ENCODE data around the gene SESTD1.
A peak's percentile ranks its signal among the peaks of the same experiment; 100 is the strongest.
"Not testable (repeated sequence)": the region's sequence is repeated elsewhere in the genome, so short reads cannot be mapped to it uniquely, and the experiment has no call there.

The SESTD1 gene

DNA sequence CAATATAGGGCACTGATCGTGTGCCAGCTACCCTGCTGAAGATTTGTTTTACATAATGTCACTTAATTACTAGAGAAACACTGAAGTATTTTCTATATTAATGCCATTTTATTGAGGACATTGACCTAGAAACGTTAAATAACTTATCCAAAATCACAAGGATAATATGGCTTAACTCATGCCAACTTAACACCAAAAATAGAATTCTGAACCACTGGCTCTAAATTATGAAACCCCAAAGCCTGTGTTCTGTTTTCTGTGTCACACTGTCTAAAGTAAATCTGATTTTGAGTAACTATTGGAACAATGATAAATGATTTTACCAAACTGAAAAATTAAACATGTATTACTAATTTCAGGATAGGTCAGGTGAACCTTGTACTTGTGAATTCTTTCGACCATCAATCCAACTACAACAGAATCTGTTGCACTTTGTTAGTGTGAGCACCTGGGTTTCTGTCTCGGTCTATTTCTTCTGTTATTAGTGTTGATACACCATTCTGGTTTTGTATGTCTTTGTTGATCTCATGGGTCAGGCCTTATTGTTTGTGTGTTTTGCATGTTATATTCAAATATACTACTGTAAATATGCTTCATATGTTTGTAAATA is 166.4 kb downstream of the SESTD1 start:
- DNase-seq = no peak

DNA sequence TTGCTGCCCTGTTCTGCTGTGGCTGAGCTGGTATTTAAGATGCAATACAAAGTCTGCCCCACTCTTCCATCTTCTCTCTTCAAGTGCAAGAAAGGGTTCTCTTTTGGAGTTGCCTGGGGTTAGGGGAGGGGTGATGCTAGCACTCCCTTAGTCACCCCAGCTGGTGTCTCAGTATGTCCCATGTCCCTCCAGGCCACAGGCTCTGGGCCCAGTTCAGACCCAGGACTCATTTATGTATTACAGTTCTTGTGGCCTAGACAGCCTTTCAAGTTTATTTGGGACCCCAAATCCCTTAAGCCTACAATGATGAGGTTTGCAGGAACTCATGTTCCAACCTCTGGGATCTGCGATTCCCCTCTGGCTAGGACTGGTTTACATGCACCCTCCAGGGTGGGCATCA is 167.5 kb downstream of the SESTD1 start:
- DNase-seq = no peak

DNA sequence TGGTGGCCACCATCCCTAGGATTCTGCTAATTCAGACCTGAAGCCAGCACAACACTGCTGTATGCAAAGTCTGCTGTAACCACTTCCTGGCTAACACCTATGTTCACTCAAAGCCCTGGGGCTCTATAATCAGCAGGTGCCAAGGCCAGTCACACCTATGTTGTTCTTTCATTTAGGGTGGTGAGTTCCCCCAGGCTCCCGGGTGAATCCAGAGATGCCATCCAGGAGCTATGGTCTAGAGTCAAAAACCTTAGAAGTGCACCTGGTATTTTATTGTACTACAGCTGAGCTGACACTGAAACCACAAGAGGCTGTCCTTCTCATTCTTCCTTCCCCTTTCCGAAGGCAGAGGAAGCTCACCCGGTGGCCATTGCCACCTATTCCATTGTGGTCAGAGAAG is 168.5 kb downstream of the SESTD1 start:
- DNase-seq = peak; percentile 29

DNA sequence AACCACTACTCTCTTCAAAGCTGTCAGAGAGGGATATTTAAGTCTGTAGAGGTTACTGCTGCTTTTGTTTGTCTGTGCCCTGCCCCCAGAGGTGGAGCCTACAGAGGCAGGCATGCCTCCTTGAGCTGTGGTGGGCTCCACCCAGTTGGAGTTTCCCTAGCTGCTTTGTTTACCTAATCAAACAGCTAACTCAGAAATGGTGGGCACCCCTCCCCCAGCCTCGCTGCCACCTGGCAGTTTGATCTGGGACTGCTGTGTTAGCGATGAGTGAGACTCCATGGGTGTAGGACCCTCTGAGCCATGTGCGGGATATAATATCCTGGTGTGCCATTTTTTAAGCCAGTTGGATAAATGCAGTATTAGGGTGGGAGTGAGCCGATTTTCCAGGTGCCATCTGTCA is 171.7 kb downstream of the SESTD1 start:
- DNase-seq = not testable (repeated sequence)

DNA sequence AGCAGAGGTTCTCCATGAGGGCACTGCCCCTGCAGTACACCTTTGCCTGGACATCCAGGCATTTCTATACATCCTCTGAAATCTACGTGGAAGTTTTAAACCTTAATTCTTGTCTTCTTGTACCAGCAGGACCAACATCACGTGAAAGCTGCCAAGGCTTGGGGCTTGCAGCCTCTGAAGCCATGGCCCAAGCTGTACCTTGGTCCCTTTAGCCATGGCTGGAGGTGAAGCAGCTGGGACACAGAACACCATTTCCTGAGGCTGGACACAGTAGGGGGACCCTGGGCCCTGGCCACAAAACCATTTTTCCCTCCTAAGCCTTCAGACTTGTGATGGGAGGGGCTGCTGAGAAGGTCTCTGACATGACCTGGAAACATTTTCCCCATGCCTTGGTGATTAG is 181.9 kb downstream of the SESTD1 start:
- DNase-seq = no peak

DNA sequence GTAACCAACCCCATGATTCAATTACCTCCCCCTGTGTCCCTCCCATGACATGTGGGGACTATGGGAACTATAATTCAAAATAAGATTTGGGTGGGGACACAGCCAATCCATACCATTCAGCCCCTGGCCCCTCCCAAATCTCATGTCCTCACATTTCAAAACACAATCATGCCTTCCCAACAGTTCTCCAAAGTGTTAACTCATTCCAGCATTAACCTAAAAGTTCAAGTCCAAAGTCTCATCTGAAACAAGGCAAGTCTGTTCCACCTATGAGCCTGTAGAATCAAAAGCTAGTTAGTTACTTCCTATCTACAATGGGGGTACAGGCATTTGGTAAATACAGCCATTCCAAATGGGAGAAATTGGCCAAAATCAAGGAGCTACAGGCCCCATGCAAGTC is 182.7 kb downstream of the SESTD1 start:
- DNase-seq = no peak

DNA sequence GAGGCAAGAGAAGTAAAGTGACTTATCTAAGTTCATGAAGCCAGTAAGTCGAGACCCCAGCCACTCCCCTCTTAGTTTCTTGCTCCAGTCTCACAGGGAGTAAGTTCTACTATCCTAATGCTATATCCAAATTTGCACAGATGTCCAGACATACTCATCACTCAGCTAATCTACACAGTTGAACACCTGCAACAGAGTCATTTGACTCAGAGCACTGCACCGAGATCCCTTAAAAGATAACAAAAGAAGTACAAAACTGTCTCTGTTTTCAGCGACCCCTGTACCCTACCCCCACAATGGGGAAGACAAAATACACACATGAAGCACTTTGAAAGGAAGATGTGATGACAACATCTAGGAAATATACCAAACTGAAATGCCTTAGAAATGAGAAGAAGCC is 192.1 kb downstream of the SESTD1 start:
- DNase-seq = no peak

DNA sequence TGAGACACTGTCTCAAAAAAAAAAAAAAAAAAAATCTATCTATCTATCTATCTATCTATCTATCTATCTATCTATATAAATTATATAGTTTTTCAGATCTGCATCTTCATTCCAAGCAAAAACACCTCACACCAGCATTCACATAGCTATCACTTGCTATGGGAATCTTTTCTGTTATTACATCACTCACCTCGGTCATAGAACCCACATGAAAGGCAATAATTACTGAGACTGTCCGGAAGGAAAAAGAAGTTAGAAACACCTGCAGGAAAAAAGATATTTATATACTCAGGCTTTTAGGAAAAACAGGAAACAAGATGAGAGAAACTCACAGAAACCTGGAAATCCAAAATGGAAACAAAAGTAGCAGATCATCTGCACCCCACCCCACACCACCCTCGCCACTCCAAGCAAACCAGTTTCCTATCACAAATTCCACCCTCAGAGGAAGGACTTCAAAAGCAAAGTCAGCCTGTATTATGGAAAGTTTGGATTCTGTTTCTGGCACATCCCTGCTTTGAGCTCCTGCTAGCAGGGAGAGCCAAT is 192.7 kb downstream of the SESTD1 start:
- DNase-seq = no peak

DNA sequence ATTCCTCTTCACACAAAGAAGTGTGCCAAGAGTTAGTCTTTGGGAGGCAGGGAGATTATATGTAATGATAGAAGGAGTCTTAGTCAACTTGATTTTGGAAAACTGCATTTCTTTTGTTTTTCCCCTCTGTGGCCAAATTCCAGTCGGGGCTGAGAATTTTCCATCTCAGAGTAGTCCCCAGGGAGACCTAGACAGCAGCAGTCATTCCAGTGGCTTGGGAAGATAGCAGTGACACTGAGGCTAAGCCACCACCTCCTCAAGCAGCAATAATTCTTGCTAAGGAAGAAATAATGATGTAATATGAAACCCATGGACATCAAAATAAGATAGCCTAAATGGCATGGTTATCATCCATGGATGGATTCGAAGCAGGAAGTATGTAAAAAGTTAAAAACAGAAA is 193.7 kb downstream of the SESTD1 start:
- no peak for DNase-seq

DNA sequence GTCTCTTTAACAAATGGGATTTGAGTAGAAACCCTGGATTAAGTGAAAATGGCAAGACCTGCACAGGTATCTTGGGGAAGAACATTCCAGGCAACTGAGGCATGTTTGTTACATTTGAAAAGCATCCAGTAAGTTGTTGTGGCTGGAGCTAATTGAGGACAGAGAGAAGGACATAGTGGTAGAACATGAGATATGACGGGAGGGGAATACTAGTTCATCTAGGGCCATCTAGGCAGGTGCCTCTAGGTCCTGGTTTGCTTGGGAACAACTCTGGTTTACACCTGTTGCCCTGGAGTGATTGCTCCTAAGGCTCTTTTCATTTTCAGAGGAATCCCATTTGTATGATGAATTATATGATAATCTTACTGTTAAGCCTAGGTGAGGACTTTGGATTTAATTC is 194.9 kb downstream of the SESTD1 start:
- DNase-seq = no peak

DNA sequence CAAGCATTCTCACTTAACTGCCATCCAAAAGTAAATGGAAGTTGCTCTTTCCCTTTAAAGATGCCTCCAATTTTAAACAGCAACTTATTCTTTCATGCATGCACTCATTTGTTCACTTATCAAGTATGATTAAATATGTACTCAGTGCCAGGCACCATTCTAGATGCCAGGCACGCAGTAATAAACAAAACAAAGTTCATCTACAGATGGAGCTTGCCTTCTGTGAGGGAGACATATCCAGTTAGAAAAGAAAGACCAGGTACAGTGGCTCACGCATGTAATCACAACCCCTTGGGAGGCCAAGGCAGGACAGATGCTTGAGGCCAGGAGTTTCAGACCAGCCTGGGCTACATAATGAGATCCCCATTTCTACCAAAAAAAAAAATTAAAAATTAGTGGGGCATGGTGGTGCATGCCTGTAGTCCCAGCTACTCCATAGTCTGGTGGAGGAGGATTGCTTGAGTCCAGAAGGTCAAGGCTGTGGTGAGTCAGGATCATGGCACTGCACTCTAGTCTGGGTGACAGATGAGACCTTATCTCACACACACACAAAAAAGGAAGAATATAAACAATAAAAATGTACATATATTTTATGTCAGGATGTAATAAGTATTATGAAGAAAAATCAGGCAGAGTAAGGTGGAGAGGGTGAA is 195.5 kb downstream of the SESTD1 start:
- no peak for DNase-seq

DNA sequence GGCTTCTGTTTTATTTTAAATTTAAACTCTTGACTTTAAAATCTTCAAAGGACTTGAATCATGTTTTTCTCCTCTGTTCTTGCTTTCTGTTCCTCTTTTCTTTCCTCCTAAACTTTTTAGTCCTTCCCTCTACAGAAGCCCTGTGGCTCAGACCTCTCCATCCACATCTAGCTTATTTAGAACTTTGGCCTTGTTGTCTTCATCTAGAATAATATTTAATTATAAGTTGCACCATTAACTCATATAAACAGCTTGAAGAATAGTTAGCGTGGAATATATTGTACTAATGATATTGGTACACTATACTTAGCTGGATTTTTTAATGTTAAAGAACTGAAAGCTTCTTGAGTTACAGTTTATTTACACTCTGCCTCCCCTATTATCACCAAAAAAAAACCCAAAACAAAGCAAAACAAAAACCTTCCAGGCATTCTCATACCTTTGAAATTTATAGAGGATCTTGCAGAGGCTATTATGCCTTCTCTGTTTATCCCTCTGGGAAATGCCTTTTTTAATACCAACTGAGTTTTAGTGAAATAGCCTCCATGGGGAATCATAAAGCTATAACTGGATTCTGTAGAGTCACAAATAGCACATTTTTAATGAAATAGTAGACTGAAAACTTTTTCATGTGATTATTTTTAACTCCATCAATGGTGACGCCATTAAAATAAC is 205.5 kb downstream of the SESTD1 start:
- DNase-seq = no peak

DNA sequence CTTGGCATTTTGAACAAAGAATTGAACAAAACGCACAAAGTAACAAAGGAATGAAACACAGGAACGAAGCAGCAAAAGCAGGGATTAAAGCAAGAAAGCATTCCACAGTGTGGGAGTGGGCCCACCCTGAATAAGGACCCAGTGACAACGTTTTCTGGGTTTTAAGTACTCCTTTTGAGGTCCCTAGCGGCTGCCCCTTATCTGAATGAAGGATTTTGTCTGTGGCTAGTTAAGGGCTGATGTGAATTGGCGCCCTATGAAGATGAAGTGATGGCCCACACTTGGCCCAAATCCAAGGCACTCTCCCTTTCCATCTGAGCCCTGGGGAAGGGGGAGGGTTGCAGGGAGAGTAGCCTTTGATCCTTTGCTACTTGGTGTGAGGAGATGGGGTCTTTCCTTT is 206.9 kb downstream of the SESTD1 start:
- no peak for DNase-seq

DNA sequence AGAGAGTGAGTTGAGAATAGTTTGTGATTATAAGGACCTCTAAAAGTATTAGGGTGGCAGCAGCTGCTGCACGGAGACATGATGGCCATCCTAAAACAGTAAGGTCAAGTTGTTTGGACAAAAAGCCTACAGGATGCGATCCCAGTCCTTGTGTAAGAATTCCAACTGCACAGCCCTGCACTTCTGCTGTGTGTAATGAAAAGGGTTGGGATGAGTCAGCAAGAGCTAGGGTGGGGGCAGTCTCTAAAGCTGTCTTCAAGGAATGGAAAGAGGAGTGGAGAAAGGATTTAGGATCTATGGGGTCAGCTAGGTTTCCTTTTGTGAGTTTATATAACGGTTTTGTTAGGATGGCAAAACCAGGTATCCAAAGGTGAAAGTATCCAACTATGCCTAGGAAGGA is 211.1 kb downstream of the SESTD1 start:
- not testable (repeated sequence) for DNase-seq
